ENCODE measurements around the gene EIF4H.
"Not testable (repeated sequence)": the region's sequence is repeated elsewhere in the genome, so short reads cannot be mapped to it uniquely, and the experiment has no call there.

The EIF4H gene

DNA sequence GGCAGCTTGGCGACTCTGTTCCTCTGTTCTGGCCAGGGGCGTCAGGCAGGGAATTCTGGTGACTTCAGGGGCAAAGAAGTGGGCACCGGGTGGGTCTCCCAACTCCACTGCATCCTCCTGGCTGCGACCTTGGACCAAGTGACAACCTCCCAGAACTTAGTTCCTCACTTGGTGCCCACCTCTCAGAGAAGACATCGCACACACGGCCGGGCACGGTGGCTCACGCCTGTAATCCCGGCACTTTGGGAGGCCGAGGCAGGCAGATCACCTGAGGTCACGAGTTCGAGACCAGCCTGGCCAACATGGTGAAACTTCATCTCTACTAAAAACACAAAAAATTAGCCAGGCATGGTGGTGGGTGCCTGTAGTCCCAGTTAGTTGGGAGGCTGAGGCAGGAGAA is 50.8 kb downstream of the EIF4H start:
- DNase-seq (ENCODE audit: low read depth, low spot score), result not testable (repeated sequence)

DNA sequence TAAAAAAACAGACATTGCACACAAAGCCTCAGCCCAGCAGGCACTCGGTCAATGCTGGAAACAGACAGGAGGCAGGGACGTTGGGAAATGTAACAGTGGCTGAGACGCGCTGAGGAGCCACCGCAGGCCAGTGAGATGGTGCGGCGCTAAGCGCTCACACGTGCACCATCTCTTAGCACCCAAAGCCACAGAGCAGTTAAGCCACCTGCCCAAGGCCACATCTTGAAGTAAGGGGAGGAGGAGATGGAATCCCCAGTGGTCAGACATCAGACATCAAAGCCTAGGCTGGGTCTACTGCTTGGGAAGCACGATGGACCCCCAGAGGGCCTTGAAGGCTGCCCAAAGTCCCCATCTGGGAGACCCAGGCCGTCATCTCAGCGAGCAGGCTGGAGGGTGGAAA is 51.2 kb downstream of the EIF4H start:
- DNase-seq (ENCODE audit: low read depth, low spot score), result no peak

DNA sequence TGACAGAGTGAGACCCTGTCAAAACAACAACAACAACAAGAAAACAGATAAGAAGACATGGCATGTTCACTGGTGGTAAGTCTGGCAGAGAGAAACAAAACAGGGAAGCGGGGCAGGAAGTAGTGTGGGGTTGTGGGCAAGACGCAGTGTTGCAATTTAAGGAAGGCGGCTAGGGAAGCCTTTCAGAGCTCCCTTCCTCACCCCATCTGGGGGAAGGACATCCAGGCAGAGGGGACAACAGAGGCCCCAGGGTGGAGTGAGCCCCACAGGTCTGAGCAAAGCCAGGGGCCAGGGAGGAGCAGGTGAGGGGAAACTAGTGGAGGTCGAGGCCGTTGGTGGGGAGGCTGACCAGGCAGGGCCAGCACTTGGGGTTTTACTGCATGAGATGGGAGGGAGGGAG is 52.5 kb downstream of the EIF4H start:
- no peak for DNase-seq (ENCODE audit: low read depth, low spot score)

DNA sequence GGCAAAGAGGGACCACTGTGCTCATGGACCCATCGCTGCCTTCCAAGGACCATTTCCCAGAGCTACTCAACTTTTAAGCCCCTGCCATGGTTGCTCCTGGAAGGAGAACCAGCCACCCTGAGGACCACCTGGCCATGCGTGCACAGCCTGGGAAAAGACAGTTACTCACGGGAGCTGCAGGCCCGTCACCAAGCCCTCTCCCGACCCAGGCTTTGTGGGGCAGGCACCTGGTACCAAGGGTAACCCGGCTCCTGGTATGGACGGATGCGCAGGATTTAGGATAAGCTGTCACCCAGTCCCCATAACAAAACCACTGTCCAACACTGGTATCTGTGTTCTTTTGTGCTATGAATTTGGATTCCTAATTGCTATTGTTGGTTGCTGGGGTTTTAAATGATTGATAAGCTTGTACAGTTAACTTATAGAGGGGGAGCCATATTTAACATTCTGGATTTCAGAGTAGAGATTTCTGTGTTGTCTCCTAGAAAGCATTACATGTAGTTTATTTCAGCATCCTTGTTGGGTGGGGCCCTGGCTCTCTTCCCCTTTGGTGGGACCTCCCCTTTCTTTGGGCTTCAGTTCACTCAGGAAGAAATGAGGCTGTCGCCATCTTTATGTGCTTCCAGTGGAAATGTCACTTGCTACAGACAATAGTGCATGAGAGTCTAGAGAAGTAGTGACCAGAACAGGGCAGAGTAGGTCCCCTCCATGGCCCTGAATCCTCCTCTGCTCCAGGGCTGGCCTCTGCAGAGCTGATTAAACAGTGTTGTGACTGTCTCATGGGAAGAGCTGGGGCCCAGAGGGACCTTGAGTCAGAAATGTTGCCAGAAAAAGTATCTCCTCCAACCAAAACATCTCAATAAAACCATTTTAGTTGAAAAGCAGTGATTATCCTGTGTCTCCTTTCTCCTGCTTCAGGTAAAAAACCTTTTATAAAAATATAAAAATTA is 55.1 kb downstream of the EIF4H start:
- DNase-seq (ENCODE audit: low read depth, low spot score), result no peak

DNA sequence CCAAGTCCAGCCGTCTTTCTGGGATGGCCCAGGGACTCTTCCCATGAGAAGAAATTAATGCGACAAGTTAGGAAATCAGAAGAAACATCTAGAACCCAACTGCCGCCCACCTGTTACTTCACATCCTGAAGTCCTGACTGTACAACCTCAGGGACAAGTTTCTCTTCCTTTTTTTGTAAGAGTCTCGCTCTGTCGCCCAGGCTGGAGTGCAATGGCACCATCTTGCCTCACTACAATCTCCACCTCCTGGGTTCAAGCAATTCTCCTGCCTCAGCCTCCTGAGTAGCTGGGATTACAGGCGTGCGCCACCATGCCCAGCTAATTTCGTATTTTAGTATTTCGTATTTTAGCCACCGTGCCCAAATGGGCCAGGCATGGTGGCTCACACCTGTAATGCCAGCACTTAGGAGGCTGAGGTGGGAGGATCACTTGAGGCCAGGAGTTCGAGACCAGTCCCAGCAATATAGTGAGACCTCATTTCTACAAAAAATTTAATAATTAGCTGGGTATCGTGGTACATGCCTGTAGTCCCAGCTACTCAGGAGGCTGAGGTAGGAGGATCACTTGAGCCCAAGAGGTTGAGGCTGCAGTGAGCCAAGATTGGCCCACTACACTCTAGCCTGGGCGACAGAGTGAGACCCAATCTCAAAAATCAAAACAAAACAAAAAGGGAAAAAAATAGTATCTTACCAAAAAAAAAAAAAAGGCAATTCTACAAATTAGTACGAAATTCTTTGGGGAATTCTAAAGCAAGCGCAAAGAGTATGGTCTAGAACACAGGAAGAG is 56.5 kb downstream of the EIF4H start:
- DNase-seq (ENCODE audit: low read depth, low spot score), result no peak

DNA sequence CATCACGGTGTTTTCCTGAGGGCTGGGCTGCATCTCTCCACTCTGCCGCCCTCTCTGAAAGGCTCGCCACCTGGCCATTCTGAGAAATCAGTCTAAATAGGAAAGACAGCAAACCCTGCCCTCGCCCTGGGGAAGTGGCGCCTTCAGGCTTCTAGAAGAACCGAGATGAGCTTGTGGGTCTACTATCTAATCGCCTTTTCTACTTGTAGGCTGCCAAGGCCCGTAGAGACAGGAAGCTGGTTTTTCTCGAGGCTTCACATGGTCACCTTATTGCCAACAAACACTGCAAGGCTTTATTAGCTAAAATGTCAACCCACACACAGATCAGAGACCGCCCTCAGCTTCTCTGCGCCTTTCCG is 57.1 kb downstream of the EIF4H start:
- DNase-seq (ENCODE audit: low read depth, low spot score), result no peak

DNA sequence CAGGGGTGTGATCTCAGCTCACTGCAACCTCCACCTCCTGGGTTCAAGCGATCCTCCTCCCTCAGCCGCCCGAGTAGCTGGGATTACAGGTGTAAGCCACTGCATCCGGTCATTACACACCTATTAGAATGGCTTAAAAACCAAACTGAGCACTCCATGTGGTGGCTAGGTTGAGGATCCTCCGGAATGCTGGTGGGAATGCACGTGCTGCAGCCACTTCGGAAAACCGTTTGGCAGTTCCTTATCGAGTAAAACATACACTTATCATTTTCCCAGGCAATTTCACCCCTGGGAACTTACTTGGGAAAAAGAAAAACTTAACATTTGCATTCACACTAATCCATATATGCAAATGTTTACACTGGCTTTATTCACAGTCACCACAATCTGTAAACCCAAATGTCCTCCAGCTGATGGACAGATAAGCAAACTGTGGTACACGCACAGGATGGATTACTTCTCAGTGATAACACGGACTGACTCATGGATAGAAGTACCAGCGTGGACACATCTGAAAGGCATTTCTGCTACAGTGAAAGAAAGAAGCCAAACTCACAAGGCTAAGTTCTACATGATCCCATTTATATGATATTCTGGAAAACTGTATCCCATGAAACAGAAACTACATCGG is 59.6 kb downstream of the EIF4H start:
- no peak for DNase-seq (ENCODE audit: low read depth, low spot score)

DNA sequence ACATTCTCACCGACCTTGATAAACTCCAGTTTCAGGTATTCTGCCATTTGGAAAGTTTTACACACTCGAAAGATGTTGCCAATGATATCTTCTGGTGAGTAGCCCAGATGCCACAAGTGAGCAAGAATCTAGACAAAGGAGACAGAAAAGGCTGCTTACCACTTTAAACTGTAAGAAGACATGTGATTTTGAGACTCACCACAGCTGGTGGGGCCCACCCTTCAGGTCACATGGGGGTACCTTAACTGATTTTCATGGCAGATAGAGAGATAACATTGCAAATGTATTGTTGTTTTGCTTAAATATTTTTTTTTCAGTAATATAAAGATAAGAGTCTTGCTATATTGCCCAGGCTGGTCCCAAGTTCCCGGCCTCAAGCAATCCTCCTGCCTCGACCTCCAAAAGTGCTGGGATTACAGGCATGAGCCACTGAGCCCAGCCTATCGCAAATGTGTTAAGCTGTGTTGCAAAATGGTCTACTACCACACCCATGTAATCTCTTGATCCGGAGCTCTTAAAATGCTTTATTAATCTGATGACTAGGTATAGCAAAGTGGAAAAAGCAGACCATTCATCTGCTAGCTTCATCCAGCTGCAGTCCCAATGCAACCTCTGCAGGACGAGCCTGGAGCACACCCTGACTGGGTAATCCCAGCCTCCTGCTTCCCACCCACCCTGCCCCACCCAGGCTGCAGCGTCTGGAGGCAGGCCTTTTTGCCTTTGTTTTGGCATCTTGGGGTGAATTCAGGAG is 61.5 kb downstream of the EIF4H start:
- no peak for DNase-seq (ENCODE audit: low read depth, low spot score)

DNA sequence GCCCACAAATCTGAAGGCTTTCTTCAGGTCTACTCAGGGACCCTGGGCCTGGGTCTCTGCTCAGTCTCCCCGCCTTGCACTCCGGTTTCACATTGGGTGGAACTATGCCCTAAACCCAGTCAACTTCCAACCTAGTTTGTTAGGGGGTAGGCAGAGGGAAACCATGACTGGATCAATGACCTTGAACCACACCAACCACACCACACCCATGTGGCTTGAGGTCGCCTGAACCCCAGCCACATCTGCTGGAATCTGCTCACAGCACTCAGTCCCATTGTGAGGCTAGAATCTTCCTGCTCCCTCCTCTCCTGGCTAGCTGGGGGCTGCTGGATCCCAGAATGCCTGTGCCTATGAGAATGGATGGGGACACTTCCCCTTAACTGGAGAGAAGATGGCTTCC is 62.1 kb downstream of the EIF4H start:
- no peak for DNase-seq (ENCODE audit: low read depth, low spot score)

DNA sequence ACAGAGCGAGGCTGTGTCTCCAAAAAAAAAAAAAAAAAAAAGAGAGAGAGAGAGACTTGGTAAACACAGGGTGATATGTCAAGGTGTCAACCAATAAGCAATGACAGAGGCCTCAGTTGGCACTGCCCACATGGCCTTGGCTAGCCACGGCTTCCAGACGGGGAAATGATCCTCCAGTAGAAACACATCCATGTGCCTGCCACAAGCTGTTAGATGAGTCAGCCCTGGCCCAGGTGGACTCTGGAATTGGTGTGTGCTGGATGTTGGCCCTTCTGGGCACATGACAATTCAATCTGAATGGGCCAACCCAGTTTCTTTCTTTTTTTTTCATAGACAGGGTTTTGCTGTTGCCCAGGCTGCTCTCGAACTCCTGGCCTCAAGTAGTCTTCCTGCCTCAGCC is 66.3 kb downstream of the EIF4H start:
- DNase-seq (ENCODE audit: low read depth, low spot score), result no peak

DNA sequence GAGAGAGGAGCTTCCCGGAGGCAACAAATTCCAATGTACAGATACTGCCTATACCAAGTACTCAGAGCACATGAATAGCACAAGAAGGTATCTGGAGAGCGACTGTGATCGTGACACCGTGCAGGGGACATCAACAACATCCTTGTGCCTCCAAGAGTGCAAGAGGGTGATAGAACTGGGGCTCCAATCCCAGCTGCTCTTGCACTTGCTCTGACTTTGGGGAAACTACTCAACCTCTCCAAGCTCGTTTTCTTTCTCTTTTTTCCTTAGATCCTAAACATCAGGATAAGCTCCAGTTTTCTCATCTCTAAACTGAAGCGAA is 67.9 kb downstream of the EIF4H start:
- no peak for DNase-seq (ENCODE audit: low read depth, low spot score)

DNA sequence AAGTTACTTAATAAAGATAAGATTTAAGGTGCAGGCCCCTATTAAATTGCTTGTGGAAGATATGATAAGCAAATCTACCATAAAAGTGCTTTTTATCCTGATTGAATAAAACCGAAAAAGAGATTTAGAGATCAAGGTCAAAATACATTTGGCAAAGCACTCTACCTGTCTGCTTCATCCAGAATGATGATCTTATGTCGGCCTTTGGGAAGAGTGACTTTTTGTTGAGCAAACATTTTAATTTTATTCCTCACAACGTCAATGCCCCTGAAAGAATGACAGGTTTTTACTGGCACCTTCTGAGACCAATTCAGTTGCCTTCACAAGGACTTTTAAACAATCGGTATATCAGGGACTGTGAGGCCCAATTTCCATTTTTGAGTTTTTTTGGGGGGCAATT is 72.3 kb downstream of the EIF4H start:
- no peak for DNase-seq (ENCODE audit: low read depth, low spot score)

Measured in brain pericyte (primary cell).